HG03571 (cell line): ENCODE data around the gene NSMF.
"Not testable (repeated sequence)": the region's sequence is repeated elsewhere in the genome, so short reads cannot be mapped to it uniquely, and the experiment has no call there.

ENCODE experiments used
- ATAC-seq: cut with Tn5 transposase; IDR thresholded peaks from one replicate; pipeline ENCODE4 v1.9.1; 2021; ENCODE audit not compliant: unreplicated experiment

The NSMF gene

DNA sequence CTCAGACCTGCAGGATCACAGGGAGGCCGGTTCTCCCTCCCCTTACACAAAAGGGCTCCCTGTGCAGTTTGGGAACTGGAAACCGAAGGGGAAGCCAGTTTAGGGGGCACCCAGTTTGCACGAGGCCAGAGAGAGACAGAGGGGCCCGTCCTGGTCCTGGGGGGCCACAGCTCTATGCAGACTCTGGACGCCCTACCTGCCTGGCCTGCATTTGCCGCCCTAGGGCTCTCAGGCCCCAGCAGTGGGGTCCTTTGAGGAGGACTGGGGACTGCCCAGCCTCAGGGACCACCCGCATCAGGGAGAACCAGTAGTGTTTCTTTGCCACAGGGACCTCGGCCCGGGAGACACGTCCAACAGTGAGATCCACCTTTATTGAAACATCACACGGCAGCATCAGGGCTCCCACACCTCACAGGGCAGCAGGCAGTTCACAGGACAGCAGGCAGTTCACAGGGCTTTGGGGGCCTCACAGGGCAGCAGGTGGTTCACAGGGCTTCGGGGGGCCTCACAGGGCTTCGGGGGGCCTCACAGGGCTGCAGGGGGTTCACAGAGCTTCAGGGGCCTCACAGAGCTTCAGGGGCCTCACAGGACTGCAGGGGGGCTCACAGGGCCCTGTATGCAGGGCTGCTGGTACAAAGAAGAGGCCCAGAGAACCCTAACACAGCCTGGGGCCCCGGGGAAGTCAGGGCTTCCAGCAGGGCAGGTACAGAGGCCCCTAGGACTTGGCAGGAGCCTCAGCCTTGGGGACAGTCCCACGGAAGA is 648 bp upstream of the NSMF start:
- ATAC-seq = no peak

DNA sequence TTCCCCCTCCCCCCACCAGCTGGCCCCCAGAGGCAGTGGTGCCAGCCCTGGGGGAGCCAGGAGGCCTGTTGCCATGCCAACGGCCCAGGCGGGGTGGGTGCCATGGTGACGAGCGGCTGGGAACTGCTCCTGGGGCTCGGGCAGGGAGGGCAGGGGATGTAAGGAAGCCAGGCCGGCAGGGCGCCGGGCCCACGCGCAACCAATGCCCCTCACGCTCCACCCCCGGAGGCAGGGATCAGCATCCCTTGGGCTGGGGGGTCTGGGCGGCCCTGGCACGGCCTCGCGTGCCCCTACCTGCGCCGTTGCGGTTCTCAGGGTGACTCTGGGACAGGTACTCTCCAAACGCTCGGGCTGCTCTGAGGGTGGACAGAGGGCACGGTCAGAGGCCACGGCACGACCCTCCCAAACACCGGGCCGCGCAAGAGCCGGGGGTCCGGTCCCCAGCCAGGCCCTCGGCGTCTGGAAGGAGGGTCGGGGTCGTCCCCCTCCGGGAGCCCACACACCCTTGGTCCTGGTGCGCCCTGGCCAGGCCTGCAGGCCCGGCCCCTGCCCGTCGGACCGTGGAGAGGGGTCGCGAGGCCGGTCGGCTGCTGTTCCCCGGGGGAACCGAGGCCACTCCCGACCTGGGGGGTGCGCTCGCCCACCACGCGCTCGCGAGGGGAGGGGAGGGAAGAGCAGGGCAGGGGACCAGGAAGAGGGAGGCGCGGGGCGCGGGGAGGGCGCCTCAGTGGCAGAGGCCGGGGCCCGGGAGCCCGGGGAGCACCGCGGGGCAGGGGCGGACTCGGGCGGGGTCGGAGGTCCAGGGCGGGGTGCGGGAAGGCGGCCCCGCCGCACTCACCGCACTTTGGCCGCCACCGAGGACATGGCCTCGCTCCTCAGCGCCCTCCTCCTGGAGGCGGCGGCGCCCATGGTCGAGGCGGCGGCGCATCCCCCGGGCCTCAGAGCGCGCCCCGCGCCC is 661 bp downstream of the NSMF start:
- no peak for ATAC-seq

DNA sequence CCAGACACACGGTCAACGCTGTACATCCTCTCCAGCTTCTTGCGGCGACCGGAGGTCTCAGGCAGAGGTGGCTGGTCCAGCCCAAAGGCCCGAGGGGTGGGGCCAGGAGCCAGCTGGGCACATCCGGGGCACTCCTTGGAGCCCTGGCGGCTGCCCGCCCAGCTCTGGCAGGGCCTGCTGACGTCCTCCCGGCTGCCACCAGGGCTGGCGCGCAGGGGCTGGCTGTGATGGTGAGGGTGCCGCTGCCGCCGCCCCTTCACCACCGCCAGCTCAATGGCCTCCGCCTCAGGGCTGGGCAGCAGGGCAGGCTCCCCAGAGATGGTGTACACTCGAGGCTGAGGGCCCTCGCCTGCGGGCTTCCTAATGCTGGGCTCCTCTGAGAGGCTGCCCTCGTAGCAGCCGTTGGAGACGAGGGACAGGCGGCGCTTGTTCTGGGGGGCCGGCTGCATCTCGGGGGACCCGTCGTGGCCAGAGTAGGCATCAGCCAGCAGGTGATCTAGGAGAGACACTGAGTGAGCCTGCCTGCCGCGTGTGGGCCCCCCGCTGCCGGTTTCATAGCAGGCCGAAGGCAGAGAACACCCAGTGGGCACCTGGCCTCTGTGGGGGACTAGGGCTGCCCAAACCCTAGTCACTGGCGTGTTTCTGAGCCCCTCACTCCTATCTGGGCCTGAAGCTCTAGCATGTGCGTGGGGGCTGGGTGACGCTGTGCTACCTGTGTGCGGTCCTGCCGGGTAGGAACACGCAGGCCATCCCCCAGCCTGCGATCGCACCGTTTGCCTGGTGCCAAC is 1.5 kb downstream of the NSMF start:
- no peak for ATAC-seq

DNA sequence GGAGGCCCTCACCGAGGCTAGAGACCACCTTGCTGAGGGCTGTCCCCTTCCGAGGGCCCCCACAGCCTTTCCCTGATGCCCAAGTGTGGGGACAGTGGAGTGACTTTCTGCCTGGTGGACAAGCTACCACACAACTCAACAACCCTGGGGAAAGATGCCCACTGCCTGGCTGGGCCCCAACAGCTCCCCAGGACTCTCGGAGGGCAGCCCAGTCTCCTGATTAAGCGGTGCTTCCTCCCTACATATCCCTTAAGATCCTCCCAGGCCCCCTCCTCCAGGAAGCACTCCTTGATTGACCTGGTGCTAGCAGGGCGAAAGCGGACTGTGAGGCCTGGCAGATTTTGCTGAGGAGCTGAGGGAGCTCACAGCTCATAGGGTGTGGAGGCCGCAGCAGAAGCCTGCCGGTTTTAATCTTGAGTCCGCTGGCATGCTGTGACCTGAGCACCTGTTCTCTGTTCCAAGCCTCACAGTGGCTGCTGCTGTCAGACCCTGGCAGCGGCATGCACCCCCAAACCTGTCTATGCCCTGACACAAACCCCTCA is 2.2 kb downstream of the NSMF start:
- no peak for ATAC-seq

DNA sequence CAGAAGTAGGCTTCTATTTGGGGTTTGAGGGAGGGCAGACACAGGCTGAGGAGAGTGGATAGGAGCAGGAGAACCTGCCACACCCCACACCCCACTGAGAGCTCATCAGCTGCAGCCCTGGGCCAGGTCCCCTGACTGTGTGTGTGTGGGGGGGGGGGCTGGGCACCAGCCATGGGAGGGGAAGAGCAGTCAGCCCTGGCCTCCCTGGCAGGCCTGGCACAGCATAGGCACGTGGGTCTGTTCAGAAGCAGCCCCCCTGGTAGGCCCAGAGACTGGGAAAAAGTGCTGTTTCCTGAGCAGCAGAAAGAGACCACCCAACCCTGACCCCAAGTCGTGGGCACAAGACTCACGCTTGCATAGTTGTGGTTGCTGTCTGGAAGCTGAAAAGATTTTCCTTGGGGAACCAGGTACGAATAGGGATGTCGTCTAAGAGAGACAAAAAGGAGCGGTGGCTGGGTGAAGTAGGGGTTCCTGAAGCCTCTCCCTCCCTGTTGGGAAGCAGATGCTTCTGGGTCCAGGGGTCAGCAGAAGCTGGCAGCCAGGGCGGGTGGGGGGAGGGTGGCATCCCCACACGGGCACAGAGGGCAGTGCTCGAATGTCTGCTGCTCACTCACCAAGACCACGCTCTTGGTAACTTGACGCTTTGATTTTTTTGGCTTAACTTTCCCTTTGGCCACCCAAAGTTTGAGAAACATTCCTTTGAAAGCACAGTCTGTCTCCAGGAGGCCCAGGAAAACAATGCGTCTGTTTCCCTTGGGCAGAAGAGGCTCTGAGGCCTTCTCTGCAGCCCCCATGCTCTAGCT is 2.9 kb downstream of the NSMF start:
- ATAC-seq = no peak

DNA sequence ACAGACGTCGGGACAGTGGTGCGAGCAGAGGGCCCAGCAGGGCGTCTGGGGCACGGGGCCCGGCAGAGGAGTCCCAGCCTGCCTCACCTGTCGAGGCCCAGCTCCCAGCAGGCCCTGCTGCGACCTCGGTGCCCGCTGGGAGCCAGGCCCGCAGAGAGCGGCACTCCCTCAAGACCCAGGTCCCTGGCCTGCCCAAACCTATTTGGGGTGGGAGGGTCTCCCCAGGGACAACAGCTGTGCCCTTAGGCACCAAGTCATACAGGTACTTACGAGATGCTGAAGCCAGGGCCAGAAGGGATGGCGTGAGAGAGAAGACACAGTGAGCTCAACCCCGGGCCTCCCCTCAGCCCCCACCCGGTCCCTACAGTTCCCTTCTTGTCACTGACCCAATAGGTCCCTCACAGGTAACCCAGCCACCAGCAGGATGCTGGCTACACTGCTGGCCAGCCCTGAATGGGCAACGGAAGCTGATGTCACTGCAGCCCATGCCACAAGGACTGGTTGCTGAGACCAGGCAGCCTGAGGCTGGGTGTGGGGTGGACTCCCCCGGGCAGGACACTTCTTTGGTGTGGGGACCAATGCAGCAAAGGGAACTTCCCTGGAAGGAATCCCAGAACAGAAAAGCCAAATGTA is 3.7 kb downstream of the NSMF start:
- ATAC-seq = no peak

DNA sequence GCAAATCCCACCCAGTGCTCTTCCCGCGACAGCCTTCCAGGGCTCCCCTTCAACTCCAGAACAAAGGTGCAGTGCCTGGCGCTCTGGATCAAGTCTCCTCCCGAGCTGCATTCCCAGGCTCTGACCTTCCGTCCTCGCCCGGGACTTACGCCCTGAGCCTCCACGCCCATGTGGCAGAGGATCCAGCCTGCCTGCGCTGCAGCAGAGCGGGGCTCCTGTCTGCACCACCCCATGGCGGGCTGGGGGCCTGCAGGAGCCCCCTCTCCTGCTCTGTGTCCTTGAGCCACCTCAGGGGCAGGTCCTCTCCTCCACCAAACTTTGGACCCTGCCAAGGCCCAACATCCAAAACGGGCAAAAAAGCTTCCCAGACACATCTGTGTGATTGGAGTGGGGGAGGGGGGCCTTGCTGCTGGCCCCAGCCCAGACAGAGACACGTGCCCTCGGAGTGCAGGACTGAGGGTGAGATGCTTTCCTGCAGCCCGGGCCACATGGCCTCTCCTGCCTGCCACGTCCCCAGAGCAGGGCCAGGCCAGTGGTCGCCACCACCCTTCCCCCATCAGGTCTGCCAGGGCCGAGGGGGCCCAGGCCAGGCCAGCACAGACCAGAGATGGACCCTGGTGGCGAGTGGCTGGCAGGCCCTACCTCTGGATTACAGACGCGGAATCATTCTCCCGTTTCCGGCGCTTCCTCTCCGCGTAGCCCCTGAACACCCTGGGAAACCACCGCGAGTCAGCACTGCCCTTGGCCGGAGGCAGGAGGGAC is 4.4 kb downstream of the NSMF start:
- no peak for ATAC-seq

DNA sequence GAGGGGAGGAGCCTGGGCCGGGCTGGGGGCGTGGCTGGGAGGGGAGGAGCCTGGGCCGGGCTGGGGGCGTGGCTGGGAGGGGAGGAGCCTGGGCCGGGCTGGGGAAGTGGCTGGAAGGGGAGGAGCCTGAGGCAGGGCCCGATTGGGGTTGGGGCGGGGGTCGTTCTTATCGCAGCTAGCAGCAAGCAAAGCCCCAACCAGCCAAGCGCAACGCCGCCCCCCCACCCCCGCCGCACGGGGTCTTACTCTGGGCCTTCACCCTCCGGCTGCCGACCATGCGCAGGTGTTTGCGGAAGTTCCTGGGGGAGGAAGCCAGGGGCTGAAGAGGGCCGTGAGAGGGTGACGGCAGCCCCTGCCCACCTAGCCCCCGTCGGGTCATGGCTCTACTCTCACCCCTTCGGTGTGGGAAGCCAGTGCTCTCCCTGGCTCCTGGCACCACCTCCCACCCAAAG is 5.0 kb downstream of the NSMF start:
- ATAC-seq = no peak

DNA sequence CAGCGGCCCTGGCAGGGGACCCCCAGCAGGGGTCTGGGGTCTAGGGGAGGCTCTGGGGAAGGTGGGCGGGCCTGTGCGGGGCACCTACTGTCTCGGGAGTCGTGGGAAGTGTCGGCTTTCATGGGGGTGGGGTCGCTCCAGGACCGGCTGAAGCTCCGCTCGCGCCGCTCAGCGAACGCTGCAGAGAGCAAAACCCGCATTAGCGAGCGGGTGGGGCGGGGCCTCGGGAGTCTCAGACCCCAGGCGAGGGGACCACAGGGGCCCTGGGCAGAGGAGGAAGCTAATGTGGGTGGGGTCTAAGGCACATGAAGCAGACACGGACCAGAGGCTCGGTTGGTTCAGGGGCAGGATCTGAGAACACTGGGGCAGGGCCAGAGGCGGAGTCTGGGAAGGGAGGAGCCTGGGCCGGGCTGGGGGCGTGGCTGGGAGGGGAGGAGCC is 5.5 kb downstream of the NSMF start:
- ATAC-seq = no peak

DNA sequence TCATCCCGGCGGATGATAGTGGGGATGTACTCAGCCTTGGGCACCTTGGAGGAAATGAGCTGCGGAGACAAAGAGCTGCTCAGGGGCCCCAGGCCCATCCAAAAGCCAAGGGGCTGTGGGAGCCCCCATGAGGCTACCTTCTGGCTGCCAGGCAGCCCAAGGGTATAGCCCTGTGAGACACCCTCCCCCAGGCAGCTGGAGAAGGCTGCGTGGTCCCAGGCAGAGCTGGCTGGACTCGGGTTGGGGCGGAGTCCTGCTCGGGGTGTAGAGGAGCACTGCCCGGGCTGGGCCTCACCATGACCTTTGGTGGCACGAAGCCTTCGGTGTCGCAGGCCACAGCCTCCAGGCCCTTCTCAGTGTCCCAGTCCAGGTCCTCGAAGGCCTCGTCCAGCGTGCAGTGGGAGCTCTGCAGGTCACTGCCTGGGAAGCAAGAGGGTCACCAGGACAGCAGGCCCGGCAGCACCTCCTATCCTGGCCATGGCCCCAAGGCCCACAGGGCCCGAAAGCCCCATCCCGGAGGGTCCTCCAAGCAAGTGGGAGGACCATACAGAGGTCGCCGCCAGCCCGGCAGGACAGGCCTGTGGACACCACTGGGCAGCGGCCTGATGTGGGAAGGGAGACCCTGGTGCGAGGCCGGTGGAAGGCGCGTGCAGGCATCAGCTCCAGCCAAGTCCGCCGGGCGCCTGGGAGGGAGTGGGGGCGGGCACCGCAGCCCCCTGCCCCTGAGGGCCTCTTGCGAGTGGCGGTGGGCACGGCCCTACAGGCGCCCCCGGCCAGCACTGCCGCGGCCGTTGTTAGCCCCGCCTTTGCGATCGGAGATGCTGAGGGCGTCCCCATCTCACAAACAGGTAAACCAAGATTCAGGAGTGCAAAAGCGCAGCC is 6.1 kb downstream of the NSMF start:
- ATAC-seq = no peak

DNA sequence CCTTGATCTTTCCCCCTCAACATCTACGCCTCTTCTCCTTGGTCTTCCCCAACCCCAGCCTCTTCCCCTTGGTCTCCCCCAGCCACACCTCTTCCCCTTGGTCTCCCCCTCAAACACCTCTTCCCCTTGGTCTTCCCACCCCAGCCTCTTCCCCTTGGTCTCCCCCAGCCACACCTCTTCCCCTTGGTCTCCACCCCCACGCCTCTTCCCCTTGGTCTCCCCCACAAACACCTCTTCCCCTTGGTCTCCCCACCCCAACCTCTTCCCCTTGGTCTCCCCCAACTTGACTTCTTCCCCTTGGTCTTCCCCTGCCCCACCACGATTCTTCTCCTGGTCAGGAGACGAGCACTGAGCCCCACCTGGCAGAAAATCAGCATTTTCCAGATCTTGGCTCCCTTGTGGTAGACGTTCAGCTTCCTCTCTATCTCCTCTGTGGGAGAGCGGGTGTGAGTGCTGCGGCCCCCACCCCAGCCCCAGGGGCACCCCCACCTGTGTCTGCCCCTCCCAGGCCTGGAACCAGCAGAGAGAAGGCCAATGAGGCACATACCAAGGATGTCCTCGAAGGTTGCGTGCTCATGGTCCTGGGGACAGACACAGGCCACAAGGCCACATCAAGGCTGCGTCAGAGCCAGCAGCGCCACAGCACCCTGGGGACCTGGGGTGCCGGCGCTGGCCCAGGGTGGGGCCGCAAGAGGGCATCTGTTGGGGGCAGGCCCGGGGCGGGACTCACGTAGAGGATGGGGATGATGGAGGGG is 7.0 kb downstream of the NSMF start:
- no peak for ATAC-seq

DNA sequence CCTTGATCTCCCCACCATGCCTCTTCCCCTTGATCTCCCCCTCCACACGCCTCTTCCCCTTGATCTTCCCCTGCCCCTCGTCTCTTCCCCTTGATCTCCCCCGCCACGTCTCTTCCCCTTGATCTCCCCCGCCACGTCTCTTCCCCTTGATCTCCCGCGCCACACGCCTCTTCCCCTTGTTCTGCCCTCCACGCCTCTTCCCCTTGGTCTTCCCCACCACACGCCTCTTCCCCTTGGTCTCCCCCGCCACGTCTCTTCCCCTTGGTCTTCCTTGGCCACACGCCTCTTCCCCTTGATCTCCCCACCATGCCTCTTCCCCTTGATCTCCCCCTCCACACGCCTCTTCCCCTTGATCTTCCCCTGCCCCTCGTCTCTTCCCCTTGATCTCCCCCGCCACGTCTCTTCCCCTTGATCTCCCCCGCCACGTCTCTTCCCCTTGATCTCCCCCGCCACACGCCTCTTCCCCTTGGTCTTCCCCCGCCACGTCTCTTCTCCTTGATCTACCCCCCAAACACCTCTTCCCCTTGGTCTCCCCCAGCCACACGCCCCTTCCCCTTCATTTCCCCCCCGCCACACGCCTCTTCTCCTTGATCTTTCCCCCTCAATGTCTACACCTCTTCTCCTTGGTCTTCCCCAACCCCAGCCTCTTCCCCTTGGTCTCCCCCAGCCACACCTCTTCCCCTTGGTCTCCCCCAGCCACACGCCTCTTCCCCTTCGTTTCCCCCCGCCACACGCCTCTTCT is 7.7 kb downstream of the NSMF start:
- ATAC-seq = not testable (repeated sequence)

DNA sequence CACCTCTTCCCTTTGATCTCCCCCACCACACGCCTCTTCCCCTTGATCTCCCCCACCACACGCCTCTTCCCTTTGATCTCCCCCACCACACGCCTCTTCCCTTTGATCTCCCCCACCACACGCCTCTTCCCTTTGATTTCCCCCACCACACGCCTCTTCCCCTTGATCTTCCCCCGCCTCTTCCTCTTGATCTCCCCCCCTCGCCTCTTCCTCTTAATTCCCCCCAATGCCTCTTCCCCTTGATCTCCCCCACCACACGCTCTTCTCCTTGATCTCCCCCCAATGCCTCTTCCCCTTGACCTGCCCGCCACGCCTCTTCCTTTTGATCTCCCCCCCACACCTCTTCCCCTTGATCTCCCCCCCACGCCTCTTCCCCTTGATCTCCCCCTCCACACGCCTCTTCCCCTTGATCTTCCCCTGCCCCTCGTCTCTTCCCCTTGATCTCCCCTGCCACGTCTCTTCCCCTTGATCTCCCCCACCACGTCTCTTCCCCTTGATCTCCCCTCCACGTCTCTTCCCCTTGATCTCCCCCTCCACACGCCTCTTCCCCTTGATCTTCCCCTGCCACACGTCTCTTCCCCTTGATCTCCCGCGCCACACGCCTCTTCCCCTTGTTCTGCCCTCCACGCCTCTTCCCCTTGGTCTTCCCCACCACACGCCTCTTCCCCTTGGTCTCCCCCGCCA is 8.5 kb downstream of the NSMF start:
- not testable (repeated sequence) for ATAC-seq

DNA sequence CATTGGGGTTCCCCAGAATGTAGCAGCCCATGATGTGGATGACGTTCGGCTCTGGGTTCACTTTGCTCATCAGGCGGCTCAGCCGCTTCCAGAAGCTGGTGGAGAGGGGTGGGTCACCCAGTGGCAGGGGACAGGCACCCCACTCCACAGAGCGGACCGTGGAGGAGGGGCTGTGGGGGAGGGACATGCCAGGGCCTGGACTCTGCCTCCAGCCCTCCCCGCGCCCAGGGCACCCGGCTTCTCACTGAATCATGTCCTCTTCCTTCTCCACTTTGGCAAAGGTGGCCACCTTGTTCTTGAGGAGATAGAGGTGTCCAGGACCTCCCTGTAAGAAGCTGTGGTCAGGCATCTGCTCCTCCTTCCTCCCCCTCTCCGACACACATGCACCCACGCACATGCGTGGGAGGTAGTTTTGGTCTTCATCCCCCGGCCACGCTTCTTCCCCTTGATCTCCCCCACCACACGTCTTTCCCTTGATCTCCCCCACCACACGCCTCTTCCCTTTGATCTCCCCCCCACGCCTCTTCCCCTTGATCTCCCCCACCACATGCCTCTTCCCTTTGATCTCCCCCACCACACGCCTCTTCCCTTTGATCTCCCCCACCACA is 9.1 kb downstream of the NSMF start:
- no peak for ATAC-seq

DNA sequence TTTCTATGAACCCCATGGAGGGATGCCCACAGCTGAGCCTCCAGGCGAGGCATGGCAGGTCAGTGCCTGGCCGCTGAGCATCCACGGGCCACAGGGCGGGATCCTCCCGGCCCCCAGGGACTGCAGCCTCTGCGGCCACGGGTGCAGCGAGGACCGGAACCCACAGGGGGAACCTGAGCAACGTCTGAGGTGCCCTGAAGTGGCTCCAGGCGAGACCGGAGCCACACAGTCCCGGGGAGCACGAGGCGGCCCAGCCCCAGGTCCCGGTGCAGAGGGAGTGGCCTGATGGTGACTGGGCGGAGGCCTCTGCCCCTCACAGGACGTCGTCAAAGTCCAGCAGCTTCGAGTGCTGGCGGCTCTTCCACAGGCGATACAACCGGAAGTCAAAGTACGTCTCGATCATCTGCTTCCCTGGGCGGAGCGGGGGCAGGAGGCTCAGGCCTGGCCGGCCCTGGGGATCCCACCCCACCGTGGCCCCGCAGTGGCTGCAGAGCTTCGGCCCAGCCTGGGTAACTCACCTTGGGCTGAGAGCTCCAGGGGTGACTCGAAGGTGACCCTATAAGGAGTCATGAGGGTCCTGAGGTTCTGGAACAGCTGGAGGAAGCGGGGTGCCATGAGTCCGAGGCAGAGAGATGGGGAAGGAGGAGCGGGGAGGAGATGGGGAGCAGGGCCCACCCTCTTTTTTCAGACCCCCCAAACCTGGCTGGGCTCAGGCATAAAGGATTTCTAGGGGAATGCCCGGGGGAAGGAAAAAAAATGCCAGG is 9.9 kb downstream of the NSMF start:
- no peak for ATAC-seq
